Neuronal stem cell (in vitro differentiated cells): ENCODE data around the gene EML4.
"Not testable (repeated sequence)": the region's sequence is repeated elsewhere in the genome, so short reads cannot be mapped to it uniquely, and the experiment has no call there.

Source experiments
- DNase-seq: peaks from one replicate; pipeline ENCODE4 v3.0.0-alpha.2; 2013; ENCODE audit warnings: low spot score
- H2AFZ ChIP-seq: one replicate; pipeline ENCODE4 v1.6.1; 2013; ENCODE audit warnings: mild to moderate bottlenecking, low read length, inconsistent platforms
- H2AK5ac ChIP-seq: 2 replicates; pipeline ENCODE4 v1.6.1; 2013; ENCODE audit warnings: low read depth, mild to moderate bottlenecking, inconsistent platforms, low read length, moderate library complexity, mixed read lengths
- H2BK120ac ChIP-seq: 2 replicates; pipeline ENCODE4 v1.6.1; 2013; ENCODE audit warnings: low read depth, mild to moderate bottlenecking, inconsistent platforms, low read length, moderate library complexity, mixed read lengths
- H2BK12ac ChIP-seq: one replicate; pipeline ENCODE4 v1.6.1; 2013; ENCODE audit warnings: low read length, inconsistent platforms
- H2BK15ac ChIP-seq: 2 replicates; pipeline ENCODE4 v1.6.1; 2013; ENCODE audit warnings: mild to moderate bottlenecking, low read length, inconsistent platforms, mixed read lengths
- H2BK5ac ChIP-seq: one replicate; pipeline ENCODE4 v1.6.1; 2013; ENCODE audit warnings: inconsistent platforms, mild to moderate bottlenecking, low read length, moderate library complexity
- H3K14ac ChIP-seq: one replicate; pipeline ENCODE4 v1.6.1; 2013; ENCODE audit warnings: low read length, inconsistent platforms
- H3K18ac ChIP-seq: 2 replicates; pipeline ENCODE4 v1.6.1; 2013; ENCODE audit warnings: low read length, inconsistent platforms
- H3K23ac ChIP-seq: 2 replicates; pipeline ENCODE4 v1.6.1; 2013; ENCODE audit warnings: low read depth, mild to moderate bottlenecking, mixed read lengths, low read length, inconsistent platforms; ENCODE audit not compliant: poor library complexity
- H3K27ac ChIP-seq: replicated peaks from 3 replicates; pipeline ENCODE4 v1.5.1; 2013; ENCODE audit warnings: low read length, inconsistent platforms
- H3K27me3 ChIP-seq, 3 experiments: 2 replicates each; pipeline ENCODE4 v1.6.1; 2013; ENCODE audit warnings: low read length in 3 of 3, mild to moderate bottlenecking in 2 of 3, inconsistent platforms in 1 of 3, low read depth in 1 of 3, mixed read lengths in 1 of 3, moderate library complexity in 1 of 3; ENCODE audit not compliant: control insufficient read depth in 3 of 3, insufficient read depth in 3 of 3
- H3K36me3 ChIP-seq, 2 donors: replicated peaks in 1 of 2; 2 replicates each; pipeline ENCODE4 v1.6.1; 2013; ENCODE audit warnings: low read length in 2 of 2; ENCODE audit not compliant: control insufficient read depth in 2 of 2, insufficient read depth in 2 of 2
- H3K4ac ChIP-seq: 2 replicates; pipeline ENCODE4 v1.6.1; 2013; ENCODE audit warnings: inconsistent platforms, mild to moderate bottlenecking, low read length, moderate library complexity
- H3K4me1 ChIP-seq, 2 donors: 1 replicate in 1 of 2; 2 replicates in 1 of 2; pipeline ENCODE4 v1.6.1; 2013; ENCODE audit warnings: low read length in 2 of 2, low read depth in 1 of 2; ENCODE audit not compliant: control insufficient read depth in 2 of 2, insufficient read depth in 1 of 2
- H3K4me2 ChIP-seq: one replicate; pipeline ENCODE4 v1.6.1; 2013; ENCODE audit warnings: mild to moderate bottlenecking, low read length, inconsistent platforms; ENCODE audit not compliant: insufficient read depth, poor library complexity, severe bottlenecking
- H3K4me3 ChIP-seq, 2 donors: 2 replicates each; pipeline ENCODE4 v1.5.1; 2013; ENCODE audit warnings: low read length in 2 of 2, mild to moderate bottlenecking in 2 of 2, inconsistent platforms in 1 of 2, moderate library complexity in 1 of 2
- H3K79me1 ChIP-seq: one replicate; pipeline ENCODE4 v1.6.1; 2013; ENCODE audit warnings: low read depth, mild to moderate bottlenecking, inconsistent platforms, low read length, moderate library complexity
- H3K9ac ChIP-seq: one replicate; pipeline ENCODE4 v1.6.1; 2013; ENCODE audit warnings: mild to moderate bottlenecking, low read depth, low read length, inconsistent platforms; ENCODE audit not compliant: poor library complexity
- H3K9me3 ChIP-seq, 2 donors: replicated peaks in 1 of 2; 2 replicates each; pipeline versions ENCODE3 to v1.6.1; 2013; ENCODE audit warnings: low read length in 2 of 2, mild to moderate bottlenecking in 2 of 2, inconsistent platforms in 1 of 2, low read depth in 1 of 2, mixed read lengths in 1 of 2, moderate library complexity in 1 of 2; ENCODE audit not compliant: control insufficient read depth in 2 of 2, insufficient read depth in 1 of 2
- H4K8ac ChIP-seq: one replicate; pipeline ENCODE4 v1.6.1; 2013; ENCODE audit warnings: low read depth, mild to moderate bottlenecking, inconsistent platforms, low read length, moderate library complexity
- H4K91ac ChIP-seq: one replicate; pipeline ENCODE4 v1.6.1; 2013; ENCODE audit warnings: low read length, low read depth, mild to moderate bottlenecking, inconsistent platforms; ENCODE audit not compliant: poor library complexity
- WGBS, 2 donors: extraction: QIAGEN DNeasy Blood & Tissue Kit; methylation state at CpG; one replicate each; pipeline ENCODE4 v1.1.7; 2013; ENCODE audit warnings: missing lambda C conversion rate in 2 of 2, mixed read lengths in 1 of 2; ENCODE audit not compliant: insufficient read length in 2 of 2, insufficient replicate concordance in 1 of 2; ENCODE audit errors: extremely low coverage in 2 of 2; 5-methylcytosine and 5-hydroxymethylcytosine counted together

The EML4 gene

DNA sequence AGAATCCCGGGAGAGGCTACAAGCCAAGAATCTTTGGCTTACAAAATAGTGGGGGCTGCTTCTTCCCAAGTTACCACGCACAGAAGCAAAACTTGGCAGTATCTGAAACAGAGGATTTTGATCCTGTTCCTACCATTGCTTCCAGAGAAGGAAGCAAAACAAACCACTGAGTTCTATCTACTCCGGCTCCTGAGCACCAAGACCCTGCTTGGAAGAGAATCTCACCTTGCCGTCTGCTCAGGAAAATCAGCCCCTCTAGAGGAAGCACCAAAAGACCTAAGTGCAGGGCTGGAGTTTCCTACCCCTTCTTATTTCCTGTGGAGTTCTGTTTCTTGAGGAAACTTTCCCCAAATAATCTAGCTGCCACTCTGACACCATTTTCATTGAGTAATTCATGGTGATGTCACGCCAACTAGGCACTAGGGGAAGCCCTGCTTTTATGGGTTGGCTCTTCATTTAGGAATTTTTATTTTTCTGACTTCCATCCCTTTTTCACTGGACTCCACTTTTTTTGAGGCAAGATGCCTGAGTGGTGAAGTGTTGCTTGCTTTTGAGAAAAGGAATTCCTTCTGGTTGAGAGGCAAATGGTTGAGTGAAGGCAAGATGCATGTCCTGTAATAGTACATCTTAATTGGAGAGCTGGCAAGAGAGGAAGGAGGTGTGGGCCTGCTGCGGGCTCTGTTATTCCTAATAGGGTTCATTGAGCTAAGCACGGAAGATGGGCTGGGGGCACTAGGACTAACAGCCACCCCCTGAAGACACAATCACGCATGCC, 36.8 kb upstream of the EML4 start:
- Histone ChIP-seq H2AFZ (peak overlapping the region; percentile 93), H3K4ac (no peak overlapping the region), H3K79me1 (no peaks in the 10 kb centered on the region), H3K27me3 (no peaks in the 10 kb centered on the region), H3K18ac (no peak overlapping the region), H3K27ac (no peak overlapping the region), H2BK15ac (no peak overlapping the region), H3K4me2 (peak overlapping the region; percentile 58), H3K4me3 (peak overlapping the region in 1 of 2 donors; percentile 48), H3K36me3 (no peaks in the 10 kb centered on the region), H3K9ac (no peak overlapping the region), H3K14ac (no peak overlapping the region), H3K4me1 (peaks cover 10 to 15% of the 10 kb centered on the region in 2 donors), H3K9me3 (no peaks in the 10 kb centered on the region), H4K91ac (no peak overlapping the region), H2BK120ac (no peak overlapping the region), H2BK5ac (no peak overlapping the region), H4K8ac (no peak overlapping the region), H3K23ac (peak overlapping the region; percentile 36), H2BK12ac (no peak overlapping the region), H2AK5ac (no peak overlapping the region)
- DNase-seq, result no peak
- WGBS, 2 donors, result no CpG with 5 or more reads among the region's 8 CpGs

- Histone ChIP-seq H3K79me1 (no peaks in the 10 kb centered on the region), H2BK5ac (no peak overlapping the region), H3K27ac (no peak overlapping the region), H2BK15ac (no peak overlapping the region), H2AFZ (peak overlapping the region; percentile 93), H3K9me3 (no peaks in the 10 kb centered on the region), H3K9ac (no peak overlapping the region), H2BK12ac (peak overlapping the region; percentile 27), H3K4me1 (peaks cover 8 to 13% of the 10 kb centered on the region in 2 donors), H2BK120ac (peak overlapping the region; percentile 48), H3K23ac (peak overlapping the region; percentile 36), H2AK5ac (no peak overlapping the region), H3K36me3 (no peaks in the 10 kb centered on the region), H3K18ac (peak overlapping the region; percentile 63), H3K4ac (no peak overlapping the region), H4K91ac (no peak overlapping the region), H3K27me3 (no peaks in the 10 kb centered on the region), H3K4me3 (peak overlapping the region; percentile 28 to 48), H3K14ac (no peak overlapping the region), H3K4me2 (peak overlapping the region; percentile 58), H4K8ac (no peak overlapping the region)
- no CpG with 5 or more reads among the region's 17 CpGs for WGBS, 2 donors
- DNase-seq, result peak; percentile 63
Observed at GRCh38 chr2:42132966-42133641, 36.0 kb upstream of the EML4 start.

GRCh38 chr2:42133771-42134195, 35.4 kb upstream of the EML4 start:
- H3K79me1 ChIP-seq, result no peaks in the 10 kb centered on the region
- H2BK5ac ChIP-seq, result no peak overlapping the region
- H2BK120ac ChIP-seq, result no peak overlapping the region
- no peaks in the 10 kb centered on the region for H3K9me3 ChIP-seq
- no peak for DNase-seq
- H2BK12ac ChIP-seq, result no peak overlapping the region
- no peaks in the 10 kb centered on the region for H3K36me3 ChIP-seq
- H2AK5ac ChIP-seq, result no peak overlapping the region
- H3K27ac ChIP-seq, result no peak overlapping the region
- H3K23ac ChIP-seq, result no peak overlapping the region
- no peaks in the 10 kb centered on the region for H3K27me3 ChIP-seq
- H3K4ac ChIP-seq, result no peak overlapping the region
- no CpG with 5 or more reads among the region's 11 CpGs for WGBS, 2 donors
- no peak overlapping the region for H4K8ac ChIP-seq
- no peak overlapping the region for H3K4me2 ChIP-seq
- no peak overlapping the region for H3K14ac ChIP-seq
- no peak overlapping the region for H4K91ac ChIP-seq
- no peak overlapping the region for H3K4me3 ChIP-seq
- H2BK15ac ChIP-seq, result no peak overlapping the region
- no peak overlapping the region for H3K18ac ChIP-seq
- peaks cover 8 to 11% of the 10 kb centered on the region in 2 donors for H3K4me1 ChIP-seq
- H2AFZ ChIP-seq, result peak overlapping the region; percentile 93
- H3K9ac ChIP-seq, result no peak overlapping the region

DNA sequence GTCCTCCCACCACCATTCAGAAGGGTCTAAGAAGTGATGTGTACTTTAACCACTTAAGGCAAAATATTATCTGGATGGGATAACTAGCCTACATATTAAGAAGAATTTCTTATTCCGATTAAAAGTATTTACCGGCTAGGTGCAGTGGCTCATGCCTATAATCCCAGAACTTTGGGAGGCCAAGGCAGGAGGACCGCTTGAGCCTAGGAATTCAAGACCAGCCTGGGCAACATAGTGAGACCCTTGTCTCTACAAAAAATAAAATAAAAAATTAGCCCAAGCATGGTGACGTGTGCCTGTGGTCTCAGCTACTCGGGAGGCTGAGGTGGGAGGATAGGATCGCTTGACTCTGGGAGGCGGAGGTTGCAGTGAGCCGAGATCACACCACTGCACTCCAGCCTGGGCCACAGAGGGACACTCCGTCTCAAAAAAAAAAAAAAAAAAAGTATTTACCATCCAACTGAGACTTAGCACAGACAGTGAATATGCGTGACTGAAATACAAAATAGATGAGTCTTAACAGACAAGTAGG, 34.7 kb upstream of the EML4 start:
- H3K9me3 ChIP-seq, H3K27ac ChIP-seq, H2BK120ac ChIP-seq, H2AFZ ChIP-seq, H3K79me1 ChIP-seq, DNase-seq, H2BK15ac ChIP-seq, H3K9ac ChIP-seq, H3K4me2 ChIP-seq, H4K8ac ChIP-seq, H3K23ac ChIP-seq, H4K91ac ChIP-seq, H3K18ac ChIP-seq, H3K27me3 ChIP-seq, H3K36me3 ChIP-seq, H2BK12ac ChIP-seq, H3K14ac ChIP-seq, H2AK5ac ChIP-seq, H2BK5ac ChIP-seq, H3K4ac ChIP-seq, H3K4me3 ChIP-seq: not testable (repeated sequence)
- H3K4me1 ChIP-seq, result peaks cover 8 to 11% of the 10 kb centered on the region in 2 donors
- WGBS, 2 donors, result no CpG with 5 or more reads among the region's 10 CpGs
